ENCODE measurements around the gene COQ9.
"Not testable (repeated sequence)": the region's sequence is repeated elsewhere in the genome, so short reads cannot be mapped to it uniquely, and the experiment has no call there.

Gene COQ9

DNA sequence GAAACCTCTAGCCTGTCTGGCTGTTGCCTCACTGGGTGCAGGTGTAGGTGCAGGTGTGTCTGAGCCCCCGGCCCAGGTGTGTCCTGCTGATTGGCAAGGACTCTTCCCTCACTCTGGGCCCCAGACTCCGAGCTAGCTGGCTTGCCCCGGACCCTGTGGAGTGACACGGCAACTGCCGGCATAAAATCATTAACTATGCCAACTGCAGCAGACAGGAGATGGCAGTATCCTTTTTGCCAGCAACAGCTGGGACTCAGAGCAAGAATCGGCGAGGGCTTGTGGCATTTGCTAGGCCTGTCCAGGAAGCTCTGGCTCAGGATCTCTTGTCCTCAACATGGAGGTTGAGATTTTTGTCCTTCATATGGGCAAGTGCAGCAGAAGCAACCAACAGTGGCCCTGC is 20.9 kb upstream of the COQ9 start:
- DNase-seq (ENCODE audit: low read depth in 2 of 2), result no peak

DNA sequence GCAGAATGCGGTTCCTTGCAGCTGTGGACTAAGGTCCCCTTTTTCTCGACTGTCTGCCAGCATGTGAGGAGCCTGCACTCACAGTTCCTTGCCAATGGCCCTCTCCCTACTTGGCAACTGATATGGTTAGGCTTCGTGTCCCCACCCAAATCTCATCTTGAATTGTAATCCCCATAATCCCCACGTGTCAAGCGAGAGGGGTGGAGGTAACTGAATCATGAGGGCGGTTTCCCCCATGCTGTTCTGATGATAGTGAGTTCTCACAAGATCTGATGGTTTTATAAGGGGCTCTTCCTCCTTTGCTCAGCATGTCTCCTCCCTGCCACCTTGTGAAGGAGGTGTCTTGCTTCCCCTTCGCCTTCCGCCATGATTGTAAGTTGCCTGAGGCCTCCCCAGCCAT is 20.0 kb upstream of the COQ9 start:
- DNase-seq (ENCODE audit: low read depth in 2 of 2), result no peak

DNA sequence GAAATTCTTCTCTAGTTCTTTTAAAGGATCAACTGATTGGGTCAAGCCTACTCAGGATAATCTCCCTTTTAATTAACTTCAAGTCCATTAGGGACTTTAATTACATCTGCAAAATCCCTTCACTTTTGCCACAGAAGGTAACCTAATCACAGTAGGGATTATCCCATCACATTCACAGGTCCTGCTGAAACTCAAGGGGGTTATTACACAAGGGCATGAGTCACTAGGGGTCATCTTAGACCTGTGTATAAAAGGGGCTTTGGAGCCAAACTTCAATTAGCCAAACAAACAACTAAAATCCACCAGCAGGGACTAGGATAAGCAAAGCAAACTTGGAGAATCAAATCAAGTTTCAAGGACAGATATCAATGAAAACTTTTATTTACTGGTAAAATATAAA is 19.5 kb upstream of the COQ9 start:
- no peak for DNase-seq (ENCODE audit: low read depth in 2 of 2)

DNA sequence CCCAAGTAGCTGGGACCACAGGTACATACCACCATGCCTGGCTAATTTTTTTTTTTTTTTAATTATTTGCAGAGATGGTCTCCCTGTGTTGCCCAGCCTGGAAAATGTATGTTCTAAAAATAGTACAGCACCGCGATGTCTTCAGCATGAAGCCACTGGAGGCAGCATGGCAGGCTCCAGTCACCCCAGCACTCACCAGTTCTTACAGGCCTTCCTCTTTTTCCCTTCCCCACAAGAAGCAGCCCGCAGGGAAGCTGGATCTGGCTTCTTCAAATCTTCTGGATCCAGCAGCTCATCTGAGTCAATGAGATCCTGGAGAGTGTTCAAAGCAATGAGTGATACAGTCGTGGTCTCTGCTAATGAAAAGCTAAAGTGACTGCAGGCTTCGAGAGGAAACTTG is 16.3 kb upstream of the COQ9 start:
- no peak for DNase-seq (ENCODE audit: low read depth in 2 of 2)

DNA sequence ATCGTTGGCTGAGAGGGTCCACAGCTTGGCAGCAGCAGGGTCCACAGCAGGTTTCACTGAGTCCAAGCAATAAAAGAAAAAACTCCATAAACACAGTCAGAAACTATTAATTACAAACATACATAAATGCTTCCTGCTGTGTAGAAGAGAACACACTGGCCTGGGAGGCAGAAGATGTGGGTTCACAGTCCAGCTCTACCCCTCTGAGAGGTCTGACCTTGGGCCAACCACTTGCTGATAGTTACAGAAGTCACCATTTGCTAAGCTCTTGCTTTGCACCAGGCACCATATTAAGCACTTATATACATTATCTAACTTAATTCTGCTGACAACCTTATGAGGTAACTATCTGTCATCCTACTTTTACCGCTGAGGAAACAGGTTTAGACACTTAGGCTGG is 14.8 kb upstream of the COQ9 start:
- no peak for DNase-seq (ENCODE audit: low read depth in 2 of 2)

GRCh38 chr16:57432989-57433388 is 14.3 kb upstream of the COQ9 start:
- no peak for DNase-seq (ENCODE audit: low read depth in 2 of 2)

GRCh38 chr16:57434003-57434402 is 13.3 kb upstream of the COQ9 start:
- DNase-seq (ENCODE audit: low read depth in 2 of 2), result no peak

GRCh38 chr16:57435838-57436237 is 11.4 kb upstream of the COQ9 start:
- no peak for DNase-seq (ENCODE audit: low read depth in 2 of 2)

- not testable (repeated sequence) for DNase-seq (ENCODE audit: low read depth in 2 of 2)
Measured at GRCh38 chr16:57439947-57440346, 7.3 kb upstream of the COQ9 start.

- DNase-seq (ENCODE audit: low read depth in 2 of 2), result not testable (repeated sequence)
Measured at GRCh38 chr16:57440551-57440950, 6.7 kb upstream of the COQ9 start.

DNA sequence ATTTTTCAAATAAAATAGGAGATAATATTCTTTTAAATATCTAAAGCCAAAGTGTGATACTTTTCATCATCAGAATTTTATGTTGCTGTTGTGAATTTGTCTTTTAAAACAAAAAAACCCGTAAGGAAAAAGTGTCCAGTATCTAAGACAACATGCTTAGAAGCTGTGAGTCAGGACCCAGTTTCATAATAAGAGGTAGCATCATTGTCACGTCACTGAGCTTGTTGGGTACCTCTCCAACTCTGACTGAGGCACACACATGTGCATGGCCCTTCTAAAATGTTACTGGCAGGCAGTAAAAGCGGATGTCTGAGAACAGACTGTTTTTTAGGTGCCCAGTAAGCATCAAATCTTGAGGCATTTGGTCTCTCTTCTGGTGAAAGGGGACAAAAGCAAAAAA is 2.6 kb upstream of the COQ9 start:
- no peak for DNase-seq (ENCODE audit: low read depth in 2 of 2)

- DNase-seq (ENCODE audit: low read depth in 2 of 2), result no peak
Measured at GRCh38 chr16:57445510-57445909, 1.8 kb upstream of the COQ9 start.

- DNase-seq (ENCODE audit: low read depth in 2 of 2), result peak in 1 of 2 donors; percentile 4
Measured at GRCh38 chr16:57446531-57447185, 621 bp upstream of the COQ9 start.

DNA sequence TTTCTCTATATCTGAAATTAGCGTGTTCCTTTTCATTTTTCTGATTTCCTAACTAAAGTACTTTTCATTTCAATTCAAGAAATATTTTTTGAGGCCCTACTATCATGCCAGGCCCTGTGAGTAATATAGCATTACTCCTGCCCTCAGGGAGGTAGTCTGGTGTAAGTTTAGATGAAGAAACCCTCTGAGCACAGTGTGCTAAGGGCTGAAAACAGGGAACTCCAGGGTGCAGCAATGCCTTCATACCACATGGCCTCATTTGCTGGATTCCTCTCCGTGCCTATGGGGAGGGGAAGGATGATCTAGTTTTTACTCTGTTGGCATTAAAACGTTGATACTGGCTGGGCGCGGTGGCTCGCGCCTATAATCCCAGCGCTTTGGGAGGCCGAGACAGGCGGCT is 4.7 kb downstream of the COQ9 start:
- DNase-seq (ENCODE audit: low read depth in 2 of 2), result no peak

DNA sequence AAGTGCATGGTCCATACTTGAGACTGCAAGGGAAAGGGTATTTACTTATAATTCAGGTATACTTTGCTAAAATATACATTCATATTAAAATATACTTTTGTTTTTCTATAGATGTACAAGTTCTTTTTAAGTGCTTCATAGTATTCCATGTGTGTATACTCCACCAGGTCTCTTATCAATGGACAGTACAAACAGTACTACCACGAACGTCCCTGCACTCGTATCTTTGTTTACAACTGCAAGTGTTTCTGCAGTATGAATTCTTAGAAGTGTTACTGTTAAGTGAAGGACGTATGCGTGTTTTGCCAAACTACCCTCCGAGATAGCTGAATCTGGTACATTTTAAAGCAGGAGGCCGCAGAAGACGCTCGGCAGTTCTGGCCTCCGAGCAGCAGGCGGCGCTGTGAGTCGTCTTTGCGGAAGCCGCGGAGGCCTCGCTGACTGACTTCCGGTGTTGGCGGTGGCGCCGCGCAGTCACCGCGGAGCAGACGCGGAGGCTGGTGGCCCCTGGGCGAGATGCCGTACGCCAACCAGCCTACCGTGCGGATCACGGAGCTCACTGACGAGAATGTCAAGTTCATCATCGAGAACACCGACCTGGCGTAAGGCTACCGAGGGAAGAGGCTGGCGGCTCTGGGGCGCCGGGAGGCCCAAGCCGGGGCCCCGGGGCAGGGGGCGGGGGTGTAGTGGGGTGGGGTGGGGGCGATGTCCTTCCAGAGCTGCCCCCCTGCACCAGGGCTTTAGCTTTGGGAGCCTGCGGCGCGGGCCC is 15.1 kb downstream of the COQ9 start, which contains the start of gene POLR2C:
Gene POLR2C (plus strand): TSS at position 471 of the 769 bp plus-strand sequence. CDS start 46 bp downstream, at position 517.
- peak; percentile 78 to 80 for DNase-seq (ENCODE audit: low read depth in 2 of 2)

DNA sequence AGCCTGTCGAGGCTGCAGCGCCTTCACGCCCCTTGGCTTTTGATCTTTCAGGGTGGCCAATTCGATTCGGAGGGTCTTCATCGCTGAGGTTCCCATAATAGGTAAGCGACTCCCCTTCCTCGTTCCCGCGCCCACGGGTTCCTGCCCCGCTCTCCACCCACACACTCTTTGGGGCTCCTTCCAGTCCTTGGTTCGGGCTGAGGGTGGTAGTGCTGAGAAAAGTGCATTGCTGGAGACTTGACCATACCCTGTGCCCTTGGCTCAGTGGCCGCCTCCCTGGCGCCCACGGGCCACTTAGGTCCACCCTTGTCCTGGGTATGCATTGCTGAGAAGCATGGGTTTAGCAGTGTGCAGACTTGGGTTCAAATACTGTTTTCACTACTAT is 15.7 kb downstream of the COQ9 start:
- no peak for DNase-seq (ENCODE audit: low read depth in 2 of 2)

- DNase-seq (ENCODE audit: low read depth in 2 of 2), result no peak
Measured at GRCh38 chr16:57464523-57464922, 17.2 kb downstream of the COQ9 start.

DNA sequence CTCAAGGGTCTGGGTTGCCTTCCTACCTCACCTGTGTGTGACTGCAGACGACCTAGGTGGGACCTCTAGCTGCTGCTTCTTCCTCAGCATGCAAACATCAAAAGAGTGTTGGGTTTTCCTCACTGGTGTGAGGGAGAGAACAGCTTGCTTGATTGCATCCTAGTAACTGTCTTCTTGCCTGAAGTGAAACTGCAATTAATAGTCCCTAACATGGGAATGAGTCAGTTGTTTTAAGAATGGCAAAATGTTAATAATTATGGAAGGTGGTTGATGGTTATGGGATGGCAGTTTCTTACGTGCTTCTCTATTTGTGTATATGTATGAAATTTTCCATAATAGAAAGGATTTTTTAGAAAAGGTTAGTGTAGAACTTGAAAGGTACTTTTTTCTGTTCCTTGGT is 21.1 kb downstream of the COQ9 start:
- DNase-seq (ENCODE audit: low read depth in 2 of 2), result no peak

DNA sequence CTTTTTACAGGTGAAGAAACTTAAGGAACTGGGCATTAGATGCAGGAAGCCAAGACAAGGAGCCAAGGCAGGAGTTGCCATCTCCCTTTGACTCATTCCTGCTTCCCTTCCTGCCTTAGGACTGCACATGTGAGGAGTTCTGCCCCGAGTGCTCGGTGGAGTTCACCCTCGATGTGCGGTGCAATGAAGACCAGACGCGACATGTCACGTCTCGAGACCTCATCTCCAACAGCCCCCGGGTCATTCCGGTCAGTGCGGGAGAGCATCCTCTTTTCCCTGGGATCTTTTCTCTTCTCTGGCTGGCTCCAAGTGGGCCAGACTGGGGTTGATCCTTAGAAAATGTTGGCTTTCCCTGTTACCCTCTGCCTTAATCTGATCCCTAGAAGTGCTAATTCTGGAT is 21.8 kb downstream of the COQ9 start:
- DNase-seq (ENCODE audit: low read depth in 2 of 2), result no peak

DNA sequence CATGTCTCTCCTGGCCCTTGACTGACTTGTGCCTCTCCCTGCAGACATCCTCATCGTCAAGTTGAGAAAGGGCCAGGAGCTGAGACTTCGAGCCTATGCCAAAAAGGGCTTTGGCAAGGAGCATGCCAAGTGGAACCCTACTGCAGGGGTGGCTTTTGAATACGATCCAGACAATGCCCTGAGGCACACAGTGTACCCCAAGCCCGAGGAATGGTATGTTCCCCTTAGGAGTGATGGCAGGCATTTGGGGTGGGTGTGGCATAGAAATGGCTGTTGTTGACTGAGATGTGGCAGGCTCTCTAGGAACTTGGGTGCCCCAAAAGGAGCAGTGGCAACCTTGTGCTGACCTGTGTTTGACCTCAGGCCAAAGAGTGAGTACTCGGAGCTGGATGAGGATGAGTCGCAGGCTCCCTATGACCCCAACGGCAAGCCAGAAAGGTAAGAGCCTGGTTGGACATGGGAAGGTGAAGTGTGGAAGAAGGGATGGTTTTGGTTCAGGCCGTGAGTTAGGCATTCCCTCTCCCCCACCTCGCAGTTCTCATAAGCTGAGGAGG is 22.7 kb downstream of the COQ9 start:
- no peak for DNase-seq (ENCODE audit: low read depth in 2 of 2)

GRCh38 chr16:57470711-57471110 is 23.4 kb downstream of the COQ9 start:
- no peak for DNase-seq (ENCODE audit: low read depth in 2 of 2)

- DNase-seq (ENCODE audit: low read depth in 2 of 2), result no peak
Measured at GRCh38 chr16:57471209-57471608, 23.9 kb downstream of the COQ9 start.
